Testis (tissue), 3 donors: ENCODE results near the gene GDPD5. TPM values are rescaled to one million over a fixed set of nuclear protein-coding genes. Genes with fewer than 3 reads are reported as not detected.

Source experiments
- DNase-seq: peaks from one replicate; pipeline ENCODE4 v3.0.0-alpha.2; 2019
- H3K27ac ChIP-seq, 2 donors: fragments of 200-600 bp; sonication (generic); one replicate each; pipeline ENCODE4 v1.5.1; 2019
- H3K27me3 ChIP-seq: fragments of 200-600 bp; sonication (generic); one replicate; pipeline ENCODE4 v1.5.1; 2019
- H3K36me3 ChIP-seq: fragments of 200-600 bp; sonication (generic); one replicate; pipeline ENCODE4 v1.5.1; 2017; ENCODE audit warnings: low read depth; ENCODE audit errors: missing control alignments
- H3K4me1 ChIP-seq: fragments of 200-600 bp; sonication (generic); one replicate; pipeline ENCODE4 v1.5.1; 2019
- H3K4me3 ChIP-seq, 2 donors: fragments of 200-600 bp; sonication (generic); one replicate each; pipeline ENCODE4 v1.5.1; 2017 to 2019
- H3K9me3 ChIP-seq: fragments of 200-600 bp; sonication (generic); one replicate; pipeline ENCODE4 v1.5.1; 2017
- CTCF ChIP-seq, 3 experiments: fragments of 450-650 bp in 2 of 3; fragments of 200-600 bp in 1 of 3; sonication (generic) in 1 of 3; IDR thresholded peaks; one replicate each; pipeline ENCODE4 v1.5.1; 2016 to 2019; ENCODE audit warnings: antibody characterized with exemption in 3 of 3, mild to moderate bottlenecking in 2 of 3, moderate library complexity in 1 of 3
- POLR2A ChIP-seq: fragments of 450-650 bp; IDR thresholded peaks from one replicate; pipeline ENCODE4 v1.6.1; 2017; ENCODE audit warnings: antibody characterized with exemption, mild to moderate bottlenecking, moderate library complexity
- WGBS, 2 donors: methylation state at CpG; one replicate each; pipeline ENCODE4 v1.1.5; 2018; 5-methylcytosine and 5-hydroxymethylcytosine counted together
- intact Hi-C: fragments of 100-400 bp; cut with DNase I; formaldehyde crosslinking; loops from one replicate; pipeline ENCODE4 v1.15.1; 2023; ENCODE audit warnings: low total_unique reads
- polyA plus RNA-seq: library from polyadenylated mRNA; stranded (reverse); fragments of 350-450 nt; fragmentation: Illumina TruSeq; extraction: RNeasy Lipid Tissue Mini Kit (QIAGEN cat#74804); gene quantifications from one replicate; pipeline ENCODE4 v1.2.3, GENCODE V29; 2014; ENCODE audit warnings: low read depth, low replicate concordance; ENCODE audit not compliant: insufficient read depth
- total RNA-seq, 2 donors: library from RNA; depleted of rRNA; stranded (reverse); fragments of >200 nt; gene quantifications; one replicate each; pipeline ENCODE4 v1.2.3, GENCODE V29; 2016

Gene GDPD5
- total and polyA plus RNA-seq, 3 donors from 2014 or later: 43.3 to 99.5 (median 65.8) TPM

GRCh38 chr11:75565916-75566762 lies 40.4 kb upstream of the GDPD5 start:
- Histone ChIP-seq H3K9me3 (no peaks in the 10 kb centered on the region), H3K27me3 (no peaks in the 10 kb centered on the region), H3K4me3 (no peak overlapping the region), H3K36me3 (no peaks in the 10 kb centered on the region), H3K27ac (peak overlapping the region in 1 of 2 donors; percentile 38), H3K4me1 (peaks cover 34% of the 10 kb centered on the region)
- no peak for TF ChIP-seq CTCF (IDR thresholded peaks at IDR 0.05)
- TF ChIP-seq POLR2A: no peak
- intact Hi-C loops: no loop called here
- WGBS, 2 donors: 65 to 83% methylated on average over 14 to 43 of the region's 43 CpGs
- no peak for DNase-seq

- no peak for DNase-seq
- Histone ChIP-seq H3K4me3 (no peak overlapping the region), H3K9me3 (no peaks in the 10 kb centered on the region), H3K4me1 (peaks cover 42% of the 10 kb centered on the region), H3K27ac (peak overlapping the region; percentile 99 to 100), H3K36me3 (no peaks in the 10 kb centered on the region), H3K27me3 (no peaks in the 10 kb centered on the region)
- intact Hi-C loops: no loop called here
- TF ChIP-seq POLR2A: no peak
- no peak for TF ChIP-seq CTCF (IDR thresholded peaks at IDR 0.05)
- WGBS, 2 donors: 48 to 61% methylated on average over 4 to 5 of the region's 5 CpGs
Observed at GRCh38 chr11:75565221-75565814, 39.6 kb upstream of the GDPD5 start.

- 38 to 44% methylated on average over 2 to 9 of the region's 9 CpGs for WGBS, 2 donors
- Histone ChIP-seq H3K36me3 (no peaks in the 10 kb centered on the region), H3K27me3 (no peaks in the 10 kb centered on the region), H3K4me1 (peaks cover 54% of the 10 kb centered on the region), H3K27ac (peak overlapping the region; percentile 99 to 100), H3K9me3 (no peaks in the 10 kb centered on the region), H3K4me3 (peak overlapping the region in 1 of 2 donors; percentile 98)
- intact Hi-C loops: no loop called here
- TF ChIP-seq CTCF (IDR thresholded peaks at IDR 0.05): peak; percentile 20 to 52 (median 51)
- TF ChIP-seq POLR2A: no peak
- peak; percentile 61 for DNase-seq
Observed at GRCh38 chr11:75563978-75564552, 38.3 kb upstream of the GDPD5 start.

GRCh38 chr11:75563501-75563977 lies 37.8 kb upstream of the GDPD5 start:
- H3K36me3 ChIP-seq: no peaks in the 10 kb centered on the region
- H3K4me3 ChIP-seq: peak overlapping the region; percentile 94 to 98
- peak overlapping the region; percentile 99 to 100 for H3K27ac ChIP-seq
- DNase-seq: no peak
- 25 to 35% methylated on average over 5 of the region's 5 CpGs for WGBS, 2 donors
- intact Hi-C loops: no loop called here
- no peaks in the 10 kb centered on the region for H3K27me3 ChIP-seq
- no peaks in the 10 kb centered on the region for H3K9me3 ChIP-seq
- H3K4me1 ChIP-seq: peaks cover 59% of the 10 kb centered on the region
- TF ChIP-seq POLR2A (no peak), CTCF (IDR thresholded peaks at IDR 0.05) (no peak)
